ENCODE results near the gene TNFSF13.

Gene TNFSF13

DNA sequence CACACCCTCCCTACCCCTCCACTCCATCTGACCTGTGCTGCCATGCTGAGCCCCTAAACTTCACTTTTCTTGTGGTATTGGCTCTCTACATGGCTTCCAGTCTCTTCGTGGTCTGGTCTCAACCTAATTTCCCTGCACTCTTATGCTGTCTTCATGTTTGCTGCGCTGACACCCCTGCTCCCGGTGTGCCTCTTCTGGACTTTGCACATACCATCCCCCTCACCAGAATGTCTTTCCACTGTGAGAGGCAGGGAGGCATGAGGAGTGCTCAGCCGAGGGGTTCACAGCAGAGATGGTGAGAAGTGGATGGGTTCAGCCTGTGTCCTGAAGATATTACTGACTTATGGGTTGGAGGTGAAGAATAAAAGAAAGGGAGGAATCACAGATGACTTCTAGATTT is 7.2 kb upstream of the TNFSF13 start:
- DNase-seq (ENCODE audit: low read depth), result no peak
- no peak overlapping the region for H3K4me3 ChIP-seq (ENCODE audit: low read depth, low read length)
- TF ChIP-seq CTCF (IDR thresholded peaks at IDR 0.05; ENCODE audit: control insufficient read depth, extremely low read depth, insufficient read depth), result no peak

DNA sequence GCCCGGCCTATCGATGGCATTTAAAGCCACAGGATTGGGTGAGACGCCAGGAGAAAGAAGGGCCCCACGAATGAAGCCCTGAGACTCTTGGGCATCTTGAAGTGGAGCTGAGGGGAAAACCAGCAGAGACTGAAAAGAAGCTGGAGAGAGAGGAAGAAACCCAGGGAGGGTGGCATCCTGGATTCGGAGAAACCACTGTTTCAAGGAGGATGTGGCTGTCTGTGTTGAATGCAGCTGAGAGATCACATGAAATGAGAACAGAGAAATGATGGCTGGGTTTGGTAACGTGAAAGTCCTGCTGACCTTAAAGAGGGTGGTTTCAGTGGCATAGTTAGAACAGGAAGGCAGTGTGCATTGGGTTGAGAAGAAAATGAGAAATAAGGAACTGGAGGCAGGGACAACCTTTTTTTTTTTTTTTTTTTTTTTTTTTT is 5.9 kb upstream of the TNFSF13 start:
- no peak overlapping the region for H3K4me3 ChIP-seq (ENCODE audit: low read depth, low read length)
- DNase-seq (ENCODE audit: low read depth), result no peak
- TF ChIP-seq CTCF (IDR thresholded peaks at IDR 0.05; ENCODE audit: control insufficient read depth, extremely low read depth, insufficient read depth), result no peak

DNA sequence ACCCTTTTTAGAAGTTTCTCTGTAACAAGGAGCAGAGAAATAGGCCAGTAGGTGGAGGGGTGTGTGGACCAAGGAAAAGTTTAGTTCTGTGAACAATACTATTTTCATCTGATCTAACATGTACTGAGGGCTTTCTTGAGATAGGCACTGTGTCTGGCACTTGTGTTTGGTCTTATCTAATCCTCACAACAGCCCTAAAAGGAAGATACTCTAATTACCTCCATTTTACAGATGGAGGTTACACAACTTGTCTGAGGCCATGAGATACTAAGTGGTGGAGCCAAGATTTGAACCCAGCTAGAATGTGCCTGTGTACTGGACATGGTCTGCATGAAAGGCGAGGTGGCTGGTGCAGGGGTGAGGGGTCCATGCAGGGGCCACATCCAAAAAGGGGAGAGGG is 5.2 kb upstream of the TNFSF13 start:
- TF ChIP-seq CTCF (IDR thresholded peaks at IDR 0.05; ENCODE audit: control insufficient read depth, extremely low read depth, insufficient read depth), result no peak
- DNase-seq (ENCODE audit: low read depth), result no peak
- no peak overlapping the region for H3K4me3 ChIP-seq (ENCODE audit: low read depth, low read length)

GRCh38 chr17:7555320-7555948 is 3.1 kb upstream of the TNFSF13 start:
- DNase-seq (ENCODE audit: low read depth), result no peak
- H3K4me3 ChIP-seq (ENCODE audit: low read depth, low read length), result no peak overlapping the region
- TF ChIP-seq CTCF (IDR thresholded peaks at IDR 0.05; ENCODE audit: control insufficient read depth, extremely low read depth, insufficient read depth), result no peak

DNA sequence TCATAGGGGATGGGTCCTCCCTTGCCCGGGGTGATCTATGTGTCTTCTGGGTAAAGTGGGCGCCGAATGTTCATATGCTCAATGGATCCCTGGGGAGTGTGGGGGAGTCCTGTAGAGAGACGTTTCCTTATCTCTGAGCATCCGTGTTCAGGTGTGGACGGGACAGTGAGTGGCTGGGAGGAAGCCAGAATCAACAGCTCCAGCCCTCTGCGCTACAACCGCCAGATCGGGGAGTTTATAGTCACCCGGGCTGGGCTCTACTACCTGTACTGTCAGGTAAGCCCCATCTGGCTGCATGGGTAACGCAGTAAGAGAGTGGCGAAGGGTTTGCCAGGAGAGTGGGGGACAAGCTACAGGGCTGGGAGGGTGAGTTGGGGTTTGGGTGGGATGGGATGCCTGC is 1.9 kb upstream of the TNFSF13 start:
- no peak for TF ChIP-seq CTCF (IDR thresholded peaks at IDR 0.05; ENCODE audit: control insufficient read depth, extremely low read depth, insufficient read depth)
- DNase-seq (ENCODE audit: low read depth), result no peak
- H3K4me3 ChIP-seq (ENCODE audit: low read depth, low read length), result no peak overlapping the region

DNA sequence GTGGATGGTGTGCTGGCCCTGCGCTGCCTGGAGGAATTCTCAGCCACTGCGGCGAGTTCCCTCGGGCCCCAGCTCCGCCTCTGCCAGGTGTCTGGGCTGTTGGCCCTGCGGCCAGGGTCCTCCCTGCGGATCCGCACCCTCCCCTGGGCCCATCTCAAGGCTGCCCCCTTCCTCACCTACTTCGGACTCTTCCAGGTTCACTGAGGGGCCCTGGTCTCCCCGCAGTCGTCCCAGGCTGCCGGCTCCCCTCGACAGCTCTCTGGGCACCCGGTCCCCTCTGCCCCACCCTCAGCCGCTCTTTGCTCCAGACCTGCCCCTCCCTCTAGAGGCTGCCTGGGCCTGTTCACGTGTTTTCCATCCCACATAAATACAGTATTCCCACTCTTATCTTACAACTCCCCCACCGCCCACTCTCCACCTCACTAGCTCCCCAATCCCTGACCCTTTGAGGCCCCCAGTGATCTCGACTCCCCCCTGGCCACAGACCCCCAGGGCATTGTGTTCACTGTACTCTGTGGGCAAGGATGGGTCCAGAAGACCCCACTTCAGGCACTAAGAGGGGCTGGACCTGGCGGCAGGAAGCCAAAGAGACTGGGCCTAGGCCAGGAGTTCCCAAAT is 1.3 kb upstream of the TNFSF13 start:
- no peak for DNase-seq (ENCODE audit: low read depth)

More for the DNA sequence above, 1.3 kb upstream of the TNFSF13 start:
- no peak for TF ChIP-seq CTCF (IDR thresholded peaks at IDR 0.05; ENCODE audit: control insufficient read depth, extremely low read depth, insufficient read depth)
- 0 out of 2 replicates have a peak overlapping the region, but pooled peaks have one; percentile 56 for H3K4me3 ChIP-seq (ENCODE audit: low read depth, low read length)
